Stimulated activated CD8-positive, alpha-beta memory T cell treated with anti-CD3 and anti-CD28 coated beads, Interleukin-7, amount 100 ng/mL, for 24 hours (primary cell): ENCODE measurements around the gene GAB3.
"Not testable (repeated sequence)": the region's sequence is repeated elsewhere in the genome, so short reads cannot be mapped to it uniquely, and the experiment has no call there.

ENCODE experiments used
- DNase-seq: peaks from one replicate; pipeline ENCODE4 v3.0.0-alpha.2; 2020; ENCODE audit warnings: low read depth

The GAB3 gene

GRCh38 chrX:154655346-154655745 is 95.5 kb downstream of the GAB3 start:
- DNase-seq: no peak

DNA sequence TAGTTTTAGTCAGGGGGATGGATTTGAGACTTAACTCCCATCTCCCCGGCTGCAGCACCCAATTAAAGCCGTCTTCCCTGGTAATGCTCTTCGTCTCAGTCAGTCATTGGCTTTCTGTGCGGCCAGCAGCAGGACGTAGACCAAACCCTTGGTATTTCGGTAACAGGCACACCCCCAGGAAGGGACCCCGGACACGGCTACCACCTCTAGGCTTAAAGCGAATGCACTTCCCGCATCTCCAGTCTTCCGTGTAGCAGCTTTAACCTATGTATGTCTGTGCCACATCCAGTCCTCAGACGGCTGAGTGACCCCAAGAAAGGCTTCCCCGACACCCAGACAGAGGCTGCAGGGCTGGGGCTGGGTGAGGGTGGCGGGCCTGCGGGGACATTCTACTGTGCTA is 96.0 kb downstream of the GAB3 start:
- DNase-seq: no peak

DNA sequence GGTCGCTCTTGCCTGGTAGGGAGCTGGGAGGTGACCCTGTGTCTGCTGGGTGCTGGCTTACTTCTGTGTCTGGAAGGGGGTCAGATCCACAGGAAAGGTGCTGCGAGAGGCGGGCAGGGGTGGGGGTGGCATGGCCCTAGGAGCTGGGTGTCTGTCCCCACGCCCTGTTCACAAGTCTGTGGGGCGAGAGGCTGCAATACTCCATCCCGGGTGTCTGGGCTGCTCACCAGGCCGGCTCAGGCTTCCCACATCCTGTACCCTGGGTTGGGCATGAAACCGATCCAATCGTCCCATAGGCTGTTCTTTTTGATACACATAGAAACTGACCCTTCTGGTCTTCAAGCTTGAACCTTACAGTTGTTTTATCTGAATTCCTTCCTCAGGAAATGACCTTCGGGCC is 96.5 kb downstream of the GAB3 start:
- no peak for DNase-seq

DNA sequence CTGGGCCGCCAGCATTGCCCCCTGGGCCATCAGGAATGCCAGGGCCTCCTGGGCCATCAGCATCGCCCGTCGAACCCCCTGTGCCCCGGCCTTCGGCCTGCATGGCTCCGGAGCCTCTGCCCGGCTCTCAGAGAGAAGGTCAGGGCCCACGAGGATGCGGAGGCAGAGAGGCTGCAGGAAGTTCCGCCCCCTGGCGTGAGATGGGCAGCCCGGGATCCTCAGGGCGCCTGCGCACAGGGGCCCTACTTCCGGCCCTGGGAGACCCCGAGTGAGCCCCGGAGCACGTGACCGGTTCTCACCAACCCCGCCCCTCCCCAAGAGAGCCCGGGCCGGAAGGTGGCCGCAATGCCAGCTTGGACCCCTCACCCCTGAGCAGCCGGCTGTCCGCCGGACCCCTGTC is 97.5 kb downstream of the GAB3 start, which contains the start of gene CTAG2:
CTAG2 (minus strand) TSS at position 167 of the 400 bp plus-strand sequence; CDS start at position 103, 64 bp downstream.
- not testable (repeated sequence) for DNase-seq

- DNase-seq: no peak
Measured at GRCh38 chrX:154653048-154653401, 97.9 kb downstream of the GAB3 start.

DNA sequence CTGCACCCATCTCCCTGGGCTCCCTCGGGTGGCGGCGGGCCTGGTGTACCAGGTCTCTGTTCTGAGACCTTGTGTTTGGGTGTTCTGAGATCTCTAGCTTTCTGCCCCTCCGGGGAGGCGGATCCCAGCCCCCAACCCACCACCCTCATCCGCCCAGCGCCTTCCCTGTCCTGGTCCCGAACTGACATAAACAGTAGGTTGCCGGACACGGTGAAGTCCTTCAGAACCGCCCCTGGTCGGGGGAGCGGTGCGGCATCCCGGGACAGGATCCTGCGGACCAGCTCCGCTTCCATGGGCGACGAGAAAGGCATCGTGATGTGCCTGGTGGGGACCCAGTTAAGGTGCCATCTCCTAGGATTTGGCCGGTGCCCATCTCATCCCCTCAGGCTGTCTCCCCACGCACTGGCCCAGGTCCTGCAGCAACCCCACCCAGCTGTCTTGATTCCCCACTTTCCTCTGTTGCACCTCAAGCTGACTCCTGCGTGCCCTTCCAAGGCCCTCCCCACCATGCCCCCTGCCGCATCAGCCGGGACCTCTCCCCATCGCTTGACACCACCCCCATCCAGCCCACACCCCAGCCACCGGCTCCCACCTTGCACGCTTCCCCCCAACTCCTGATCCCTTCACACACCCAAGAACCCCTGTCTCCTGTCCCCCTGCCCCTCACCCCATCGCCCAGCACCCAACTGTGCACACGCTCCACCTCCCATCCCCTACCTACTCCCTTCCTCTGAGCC is 98.4 kb downstream of the GAB3 start:
- no peak for DNase-seq

DNA sequence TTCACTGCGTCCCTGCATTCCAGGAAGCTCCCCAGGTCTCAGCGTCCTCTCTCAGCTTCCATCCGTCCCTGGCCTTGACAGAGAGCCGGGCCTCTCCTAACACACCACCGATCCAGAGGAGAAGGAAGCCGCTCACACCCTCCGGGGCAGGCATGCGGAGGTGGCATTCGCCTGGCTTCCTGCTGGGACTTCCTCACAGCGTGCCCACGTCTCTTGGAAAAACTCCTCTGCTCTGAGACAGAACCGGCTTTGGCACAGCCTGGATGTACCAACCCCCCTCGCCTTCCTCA is 100.7 kb downstream of the GAB3 start:
- DNase-seq: no peak

DNA sequence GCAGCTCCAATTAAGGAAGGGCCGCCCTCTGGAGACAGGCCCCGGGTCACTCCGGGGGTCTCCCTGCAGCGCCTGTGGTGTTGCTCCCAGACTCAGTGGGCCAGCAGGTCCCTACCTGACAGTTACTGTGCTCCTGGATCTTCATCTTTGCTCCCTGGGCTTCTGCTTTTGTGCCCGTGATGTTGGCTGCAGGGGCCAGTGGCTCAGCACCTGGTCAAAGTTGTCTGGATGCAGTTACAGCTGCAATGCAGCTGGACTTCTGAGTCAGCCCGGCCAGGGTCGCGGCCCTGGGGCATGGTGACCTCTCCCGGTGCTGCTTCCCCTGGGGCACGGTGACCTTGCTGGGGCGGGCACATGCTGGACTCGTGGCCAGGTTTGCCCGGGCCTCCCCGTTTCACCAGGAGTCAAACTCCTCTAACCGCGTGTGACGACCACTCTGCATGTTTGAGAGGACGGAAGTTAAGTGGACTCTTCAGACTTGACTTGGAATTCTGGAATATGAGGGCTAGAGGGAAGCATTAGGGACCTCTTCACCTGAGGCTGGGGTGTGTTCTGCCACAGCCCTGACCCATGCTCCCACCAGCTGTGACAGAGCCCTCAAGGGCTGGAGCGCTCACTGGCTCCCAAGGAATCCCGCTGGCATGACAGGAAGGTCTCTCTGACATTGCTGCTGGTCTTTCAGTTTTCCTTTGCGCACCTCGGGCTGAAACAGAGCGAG is 101.2 kb downstream of the GAB3 start:
- DNase-seq: no peak

- no peak for DNase-seq
Measured at GRCh38 chrX:154648931-154649330, 101.9 kb downstream of the GAB3 start.

DNA sequence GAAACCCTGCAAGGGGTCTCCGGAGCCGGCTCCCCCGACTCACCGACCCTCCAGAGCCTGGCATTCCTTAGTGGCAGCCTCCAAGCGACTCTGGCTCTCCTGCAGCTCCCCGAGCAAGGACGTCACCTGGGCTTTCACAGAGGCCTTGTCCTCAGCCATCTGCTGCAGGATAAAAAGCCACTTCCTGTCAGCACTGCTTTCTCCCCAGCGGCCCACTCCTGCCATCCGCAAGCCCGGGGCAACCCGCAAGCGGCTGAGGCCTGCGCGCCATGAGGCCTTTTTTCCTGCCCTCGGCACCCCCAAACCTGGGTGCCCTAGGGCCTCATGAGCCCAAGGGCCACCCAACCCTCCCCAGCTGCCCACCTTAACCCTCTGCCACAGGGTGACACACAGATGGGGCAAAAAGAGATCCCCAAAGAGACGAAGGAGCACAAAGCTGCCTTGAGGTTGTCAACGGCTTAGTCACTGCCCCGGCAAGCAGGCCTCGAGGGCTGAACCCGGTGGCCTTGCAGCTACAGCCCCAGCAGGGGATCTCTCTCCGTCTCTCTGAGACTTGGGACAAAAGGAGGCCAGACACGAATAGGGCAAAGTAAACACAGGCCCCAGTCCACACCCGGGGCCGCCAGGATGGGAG is 105.0 kb downstream of the GAB3 start:
- DNase-seq: not testable (repeated sequence)

DNA sequence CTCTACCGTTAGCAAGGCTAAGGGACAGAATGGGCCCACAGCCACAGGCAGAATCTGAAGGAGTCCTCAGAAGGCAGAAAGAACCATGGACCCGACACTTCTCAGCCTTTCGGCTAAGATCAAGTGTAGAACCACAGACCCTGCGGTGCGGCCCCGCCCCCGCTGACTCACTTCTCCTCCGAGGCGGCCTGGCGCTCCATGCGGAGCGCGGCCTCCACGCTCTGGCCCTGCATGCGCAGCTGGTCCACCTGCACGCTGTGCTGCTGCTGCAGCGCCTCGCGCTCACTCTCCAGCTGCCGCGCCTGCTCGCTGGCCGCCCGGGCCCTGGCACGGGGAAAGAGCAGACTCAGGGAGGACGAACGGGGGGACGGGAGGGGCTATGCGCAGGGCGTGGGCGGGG is 107.2 kb downstream of the GAB3 start:
- not testable (repeated sequence) for DNase-seq

DNA sequence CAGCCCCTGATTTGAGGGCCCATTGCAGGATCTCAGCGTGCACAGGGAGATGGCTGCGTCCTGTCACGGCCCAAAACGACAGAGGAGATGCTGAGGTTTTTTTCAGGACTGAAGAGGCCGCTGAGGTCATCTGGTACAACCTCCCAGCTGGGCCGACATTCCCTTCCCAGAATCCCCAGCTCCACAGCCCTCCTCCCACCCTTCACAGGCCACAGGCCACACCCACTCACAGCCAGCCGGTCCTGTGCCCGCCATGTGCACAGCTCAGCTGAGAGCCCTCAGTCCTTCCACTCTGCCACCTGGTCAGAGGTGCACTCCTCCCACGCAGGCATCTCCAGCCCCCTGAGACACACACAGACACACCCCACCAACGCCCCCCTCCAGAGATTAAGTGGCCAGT is 109.1 kb downstream of the GAB3 start:
- not testable (repeated sequence) for DNase-seq

- DNase-seq: not testable (repeated sequence)
Measured at GRCh38 chrX:154633661-154634060, 117.2 kb downstream of the GAB3 start.

DNA sequence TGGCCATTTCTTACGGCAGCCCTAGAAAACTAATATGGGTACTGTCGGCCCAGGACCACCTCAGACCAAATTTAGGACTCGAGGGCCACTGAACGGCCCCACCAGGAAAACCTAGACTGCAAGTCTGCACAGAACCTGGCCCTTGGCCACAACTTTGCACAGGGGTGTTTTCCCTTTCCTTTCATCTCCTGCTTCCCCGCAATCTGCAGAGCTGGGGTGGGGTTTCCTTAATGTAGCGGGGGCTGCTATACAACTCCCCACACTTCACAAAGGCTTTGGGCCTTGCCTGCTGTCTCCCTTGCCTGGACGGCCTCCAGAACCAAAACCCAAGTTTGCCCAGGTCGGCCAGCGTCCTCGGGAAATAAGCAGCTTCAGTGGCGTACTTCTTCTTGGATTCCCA is 119.9 kb downstream of the GAB3 start:
- DNase-seq: not testable (repeated sequence)

- not testable (repeated sequence) for DNase-seq
Measured at GRCh38 chrX:154628960-154629359, 121.9 kb downstream of the GAB3 start.
